ENCODE measurements around the gene PRKD2.

The PRKD2 gene

GRCh38 chr19:46685189-46685588, 31.7 kb downstream of the PRKD2 start:
- H3K4me3 ChIP-seq (replicated peaks; ENCODE audit: low read depth, low read length): no peak overlapping the region
- no peak for DNase-seq (ENCODE audit: low read depth)
- TF ChIP-seq, protein P1, sequence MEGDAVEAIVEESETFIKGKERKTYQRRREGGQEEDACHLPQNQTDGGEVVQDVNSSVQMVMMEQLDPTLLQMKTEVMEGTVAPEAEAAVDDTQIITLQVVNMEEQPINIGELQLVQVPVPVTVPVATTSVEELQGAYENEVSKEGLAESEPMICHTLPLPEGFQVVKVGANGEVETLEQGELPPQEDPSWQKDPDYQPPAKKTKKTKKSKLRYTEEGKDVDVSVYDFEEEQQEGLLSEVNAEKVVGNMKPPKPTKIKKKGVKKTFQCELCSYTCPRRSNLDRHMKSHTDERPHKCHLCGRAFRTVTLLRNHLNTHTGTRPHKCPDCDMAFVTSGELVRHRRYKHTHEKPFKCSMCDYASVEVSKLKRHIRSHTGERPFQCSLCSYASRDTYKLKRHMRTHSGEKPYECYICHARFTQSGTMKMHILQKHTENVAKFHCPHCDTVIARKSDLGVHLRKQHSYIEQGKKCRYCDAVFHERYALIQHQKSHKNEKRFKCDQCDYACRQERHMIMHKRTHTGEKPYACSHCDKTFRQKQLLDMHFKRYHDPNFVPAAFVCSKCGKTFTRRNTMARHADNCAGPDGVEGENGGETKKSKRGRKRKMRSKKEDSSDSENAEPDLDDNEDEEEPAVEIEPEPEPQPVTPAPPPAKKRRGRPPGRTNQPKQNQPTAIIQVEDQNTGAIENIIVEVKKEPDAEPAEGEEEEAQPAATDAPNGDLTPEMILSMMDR (IDR thresholded peaks at IDR 0.05; ENCODE audit: low read length, missing control alignments): no peak

DNA sequence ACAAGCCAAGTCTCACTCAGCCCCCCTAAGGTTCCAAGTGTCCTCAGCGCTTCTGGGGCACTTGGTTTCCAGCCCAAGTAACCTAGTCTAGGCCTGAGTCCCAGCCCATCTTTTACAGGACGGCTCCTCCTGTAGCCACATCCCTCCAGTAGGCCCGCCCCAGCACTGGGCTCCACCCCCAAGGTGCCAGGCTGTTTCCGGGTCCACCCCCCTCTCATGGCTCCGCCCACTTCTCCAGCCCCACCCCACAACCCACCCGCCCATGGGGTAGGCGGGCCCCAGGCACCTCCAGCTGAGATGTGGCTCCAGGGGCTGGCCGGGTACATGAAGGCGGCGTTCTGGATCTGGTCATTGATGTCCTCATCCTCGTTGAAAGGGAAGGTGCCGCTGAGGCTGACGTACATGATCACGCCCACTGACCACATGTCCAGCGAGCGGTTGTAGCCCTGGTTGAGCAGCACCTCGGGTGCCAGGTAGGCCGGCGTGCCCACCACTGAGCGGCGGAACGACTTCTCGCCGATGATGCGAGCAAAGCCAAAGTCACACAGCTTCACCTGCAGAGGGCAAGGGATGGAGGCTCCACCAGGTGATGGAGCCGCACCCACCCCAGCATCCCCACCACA, 38.7 kb downstream of the PRKD2 start:
- TF ChIP-seq, protein P1 (IDR thresholded peaks at IDR 0.05; ENCODE audit: low read length, missing control alignments): no peak
- no peak overlapping the region for H3K4me3 ChIP-seq (replicated peaks; ENCODE audit: low read depth, low read length)
- peak; percentile 16 for DNase-seq (ENCODE audit: low read depth)

DNA sequence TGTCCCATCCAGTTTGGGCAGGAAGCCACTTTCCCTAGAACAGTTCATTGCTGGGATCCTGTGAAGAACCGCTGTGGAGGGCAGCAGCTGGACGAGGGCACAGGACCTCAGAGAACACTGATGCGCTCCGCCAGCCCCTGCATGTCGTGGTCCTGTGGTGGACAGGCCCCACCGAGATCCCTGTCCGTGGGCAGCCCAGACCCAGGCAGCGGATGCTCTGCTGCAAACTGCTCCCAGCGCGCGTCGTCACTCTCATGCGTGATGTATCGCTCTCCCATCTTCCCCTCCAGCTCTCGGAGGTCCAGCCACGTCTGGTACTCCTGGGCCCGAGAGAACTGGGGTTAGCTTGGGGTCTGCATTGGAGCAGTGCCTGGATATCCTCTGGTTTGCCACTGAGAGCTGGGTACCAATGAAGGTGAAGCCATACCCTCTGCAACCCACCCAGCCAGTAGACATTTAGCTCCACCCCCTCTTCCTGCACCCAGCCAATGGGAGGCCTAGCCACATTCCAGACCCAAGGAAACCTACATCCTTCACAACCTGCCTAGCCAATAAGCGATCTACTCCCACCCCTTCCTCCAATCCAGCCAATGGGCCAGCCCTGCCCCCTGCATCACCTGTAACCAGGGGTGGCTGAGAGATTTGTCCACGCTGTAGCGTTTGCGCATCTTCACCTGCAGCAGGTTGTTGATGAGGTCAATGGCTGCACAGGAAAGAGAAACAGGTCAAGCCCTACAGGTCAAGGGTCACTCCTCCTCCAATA, 42.3 kb downstream of the PRKD2 start:
- H3K4me3 ChIP-seq (replicated peaks; ENCODE audit: low read depth, low read length): no peak overlapping the region
- DNase-seq (ENCODE audit: low read depth): peak; percentile 25
- TF ChIP-seq, protein P1 (IDR thresholded peaks at IDR 0.05; ENCODE audit: low read length, missing control alignments): no peak

- no peak overlapping the region for H3K4me3 ChIP-seq (replicated peaks; ENCODE audit: low read depth, low read length)
- DNase-seq (ENCODE audit: low read depth): peak; percentile 11
- TF ChIP-seq, protein P1 (IDR thresholded peaks at IDR 0.05; ENCODE audit: low read length, missing control alignments): no peak
These were observed 46.1 kb downstream of the PRKD2 start for GRCh38 chr19:46670813-46671212.

- no peak overlapping the region for H3K4me3 ChIP-seq (replicated peaks; ENCODE audit: low read depth, low read length)
- TF ChIP-seq, protein P1 (IDR thresholded peaks at IDR 0.05; ENCODE audit: low read length, missing control alignments): no peak
- DNase-seq (ENCODE audit: low read depth): no peak
These were observed 48.3 kb downstream of the PRKD2 start for GRCh38 chr19:46668662-46669061.

DNA sequence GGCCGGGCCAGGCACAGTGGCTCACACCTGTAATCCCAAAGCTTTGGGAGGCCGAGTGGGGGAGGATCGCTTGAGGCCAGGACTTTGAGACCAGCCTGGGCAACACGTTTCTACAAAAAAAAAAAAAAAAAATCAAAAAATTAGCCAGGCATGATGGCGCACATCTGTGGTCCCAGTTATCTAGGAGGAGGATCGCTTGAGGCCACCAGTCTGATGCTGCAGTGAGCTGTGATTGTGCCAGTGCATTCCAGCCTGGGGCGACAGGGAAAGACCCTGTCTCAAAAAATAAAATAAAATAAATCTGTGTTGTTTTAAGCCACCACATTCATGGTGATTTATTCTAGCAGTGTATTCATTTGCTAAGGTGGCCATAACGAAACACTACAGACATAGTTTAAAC, 51.8 kb downstream of the PRKD2 start:
- TF ChIP-seq, protein P1 (IDR thresholded peaks at IDR 0.05; ENCODE audit: low read length, missing control alignments): no peak
- no peak for DNase-seq (ENCODE audit: low read depth)

More for the DNA sequence above, 51.8 kb downstream of the PRKD2 start:
- H3K4me3 ChIP-seq (replicated peaks; ENCODE audit: low read depth, low read length): no peak overlapping the region

Data from fibroblast of pulmonary artery (primary cell).